GM21526 (cell line): ENCODE data around the gene DKK3.

Experiments used
- ATAC-seq: cut with Tn5 transposase; IDR thresholded peaks from one replicate; pipeline ENCODE4 v1.9.1; 2021; ENCODE audit warnings: moderate library complexity; ENCODE audit not compliant: unreplicated experiment, low FRiP score

Gene DKK3

DNA sequence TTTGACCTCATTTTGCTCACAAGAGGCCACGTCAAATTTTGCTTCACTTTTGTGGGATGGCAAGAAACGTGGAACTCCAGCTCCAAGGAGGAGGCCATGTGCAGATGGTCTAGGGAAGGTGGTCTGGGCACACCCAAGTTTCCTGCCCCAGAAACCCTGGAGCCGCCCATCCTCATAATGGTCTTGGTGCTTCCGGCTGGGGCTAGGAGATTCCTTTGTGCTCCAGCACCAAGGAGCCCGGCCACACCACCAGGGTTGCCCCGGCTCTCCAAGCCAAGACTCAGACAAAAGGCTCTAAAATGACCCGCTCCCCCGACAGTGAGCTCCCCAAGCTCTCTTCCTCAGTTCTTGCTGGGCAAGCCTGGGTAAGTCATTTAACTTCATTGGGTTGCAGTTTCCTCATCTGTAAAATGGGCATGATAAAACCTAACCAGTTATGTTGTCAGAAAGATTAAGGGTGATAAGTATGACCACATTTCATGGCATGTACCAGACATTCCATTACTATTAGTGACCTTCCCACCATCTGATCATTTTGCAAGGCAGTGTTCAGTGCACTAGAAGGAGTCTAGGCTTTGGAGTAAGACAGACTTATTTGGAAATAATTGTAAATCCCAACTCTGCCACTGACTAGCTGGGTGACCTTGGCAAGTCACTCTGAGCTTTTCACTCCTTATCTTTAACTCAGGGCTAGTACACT is 23.3 kb downstream of the DKK3 start:
- no peak for ATAC-seq

DNA sequence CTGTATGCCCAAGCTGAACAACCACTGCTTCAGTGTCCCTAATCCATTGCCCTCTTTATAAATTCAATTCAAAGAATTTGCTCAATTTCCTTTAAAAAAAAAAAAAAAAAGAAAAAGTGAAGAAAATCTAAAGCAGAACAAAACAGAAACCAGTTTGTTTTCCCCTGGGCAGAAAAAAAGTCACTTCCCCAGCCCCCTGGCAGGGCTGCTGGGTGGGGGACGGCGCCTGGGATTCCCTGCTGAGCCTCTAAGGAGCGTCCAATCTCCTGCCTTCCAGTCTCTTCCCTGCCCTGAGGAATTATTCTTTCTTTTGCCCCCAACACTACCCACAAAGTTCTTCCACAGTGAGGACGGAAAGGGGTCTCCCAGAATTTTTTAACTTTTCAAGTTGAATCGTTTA is 23.9 kb downstream of the DKK3 start:
- no peak for ATAC-seq

DNA sequence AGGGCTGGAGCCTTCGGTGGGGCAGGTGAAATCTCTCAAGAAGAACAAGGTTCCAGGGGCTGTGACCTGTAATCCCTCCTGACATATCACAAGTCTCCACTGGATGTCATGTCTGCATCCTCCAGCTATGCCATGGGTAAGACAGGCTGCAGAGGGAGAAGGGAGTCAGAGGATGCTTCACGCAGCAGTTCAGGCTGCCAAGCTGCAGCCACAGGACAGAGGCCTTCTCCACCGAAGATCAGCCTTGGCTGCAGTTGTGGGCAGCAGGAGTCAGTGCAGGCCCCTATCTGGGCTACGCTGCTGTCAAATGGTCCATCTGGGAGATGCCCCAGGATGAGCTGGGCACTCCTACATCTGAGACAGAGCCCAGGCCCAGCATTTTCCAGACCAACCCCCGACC is 25.0 kb downstream of the DKK3 start:
- ATAC-seq, result no peak

DNA sequence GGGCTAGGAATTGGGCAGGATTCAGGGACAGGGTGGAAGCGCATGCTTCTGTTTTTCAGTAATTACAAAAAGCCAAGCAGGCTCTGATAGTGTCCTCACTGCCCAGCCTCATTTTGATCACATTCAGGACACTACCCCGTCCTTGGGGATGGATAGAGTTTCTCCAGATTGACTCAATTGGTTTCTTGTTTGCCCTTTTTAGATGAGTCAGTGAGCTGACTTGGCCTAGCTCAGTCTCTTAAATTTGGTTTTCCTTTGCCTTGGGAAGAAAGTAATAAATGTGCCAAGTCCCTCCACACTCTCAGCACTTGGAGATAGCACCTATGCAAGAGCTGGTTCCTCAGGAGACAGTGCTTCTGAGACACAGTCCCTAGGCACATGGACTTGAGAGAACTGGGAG is 25.5 kb downstream of the DKK3 start:
- no peak for ATAC-seq

DNA sequence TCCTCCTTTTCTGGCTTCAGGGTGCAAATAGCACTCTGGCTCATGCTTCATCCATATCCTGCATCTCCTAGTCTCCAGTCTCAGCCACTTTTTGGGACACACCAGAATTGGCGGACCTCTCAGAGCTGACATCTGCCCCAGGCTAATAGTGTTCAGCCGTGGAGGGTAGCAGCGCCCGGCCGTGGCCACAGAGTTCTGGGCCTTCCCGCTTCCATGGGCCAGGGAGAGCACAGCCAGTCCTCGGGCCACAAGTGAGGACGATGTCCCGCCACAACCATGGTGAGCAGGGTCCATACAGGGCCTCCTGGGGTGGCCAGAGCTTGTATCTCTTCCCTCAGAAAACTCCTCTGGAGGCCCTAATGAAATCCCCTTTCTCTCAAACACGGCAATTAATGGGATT is 26.0 kb downstream of the DKK3 start:
- ATAC-seq, result no peak

DNA sequence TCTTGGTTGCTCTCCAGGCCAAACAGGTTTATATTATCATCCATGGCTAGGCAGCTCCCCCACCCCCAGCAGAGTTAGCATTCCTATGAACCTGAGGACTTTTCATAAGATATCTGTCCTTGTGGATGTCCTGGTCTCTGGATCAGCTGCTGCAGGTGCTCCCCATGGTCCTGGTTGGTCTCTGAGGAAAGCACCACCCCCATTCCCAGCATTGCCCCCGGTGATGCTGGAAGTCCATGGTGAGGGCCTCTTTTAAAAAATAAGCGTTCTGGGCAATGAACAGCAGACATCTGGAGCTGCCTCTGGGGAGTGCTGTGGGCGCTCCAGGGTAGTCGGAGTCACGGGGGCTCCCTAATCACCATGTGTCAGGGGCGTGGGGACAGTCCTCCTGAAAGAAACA is 26.6 kb downstream of the DKK3 start:
- no peak for ATAC-seq

DNA sequence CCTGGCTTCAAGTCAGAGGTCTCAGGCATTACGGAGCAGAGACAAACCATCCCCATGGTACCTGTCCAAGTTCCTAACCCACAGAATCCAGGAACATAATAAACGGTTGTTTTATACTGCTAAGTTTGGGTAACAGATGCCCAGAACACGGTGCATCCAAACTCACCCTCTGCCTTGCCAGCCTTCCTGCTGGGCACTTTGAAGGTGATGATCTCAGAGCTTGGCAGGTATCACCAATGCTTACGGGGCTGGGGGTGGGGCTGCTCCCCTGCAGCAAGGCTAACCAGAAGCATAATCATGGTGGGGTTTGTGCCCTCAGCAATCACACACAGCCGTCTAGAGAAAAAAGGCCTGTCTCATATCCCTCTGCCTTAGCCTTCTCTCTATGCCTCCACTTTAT is 27.1 kb downstream of the DKK3 start:
- ATAC-seq, result no peak

DNA sequence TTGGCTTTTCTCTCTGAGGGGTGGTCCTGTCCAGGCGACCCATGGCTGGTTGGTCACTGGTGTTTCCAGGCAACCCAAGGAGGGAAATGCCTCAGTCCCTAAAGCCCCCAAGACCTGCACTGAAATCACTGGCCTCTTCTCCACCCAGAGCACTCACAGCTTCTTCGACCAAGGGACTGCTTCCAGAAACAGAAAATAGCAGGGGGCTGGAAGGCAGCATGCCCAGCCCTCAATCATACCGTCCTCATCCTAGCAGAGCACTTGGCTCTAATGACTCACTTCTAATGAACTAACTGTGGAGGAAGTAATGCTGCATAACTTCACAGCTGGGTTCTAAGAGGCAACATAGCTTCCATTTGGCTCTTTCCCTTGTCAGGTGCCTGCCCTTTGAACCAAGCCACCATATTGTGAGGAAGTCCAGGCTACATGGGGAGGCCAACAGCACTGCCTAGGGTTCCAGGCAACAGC is 27.6 kb downstream of the DKK3 start:
- ATAC-seq, result no peak

DNA sequence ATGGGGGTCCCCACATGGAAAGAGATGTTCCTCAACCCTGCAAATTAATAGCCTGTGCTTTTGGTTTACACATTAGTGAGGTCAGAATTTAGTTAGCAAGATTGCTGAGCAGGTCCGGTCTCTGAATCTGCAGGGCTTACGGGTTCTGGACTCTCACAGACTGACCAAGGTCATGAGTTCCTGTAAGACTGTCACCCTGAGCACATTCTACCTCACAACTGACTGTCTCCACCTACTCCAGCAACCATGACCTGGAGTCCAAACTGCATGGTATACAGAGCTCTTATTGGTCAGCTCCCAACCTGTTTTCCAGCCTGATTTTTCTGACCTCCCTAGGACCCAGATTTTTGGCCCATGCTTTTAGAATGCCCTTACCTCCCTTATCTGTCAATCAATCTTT is 28.2 kb downstream of the DKK3 start:
- no peak for ATAC-seq

DNA sequence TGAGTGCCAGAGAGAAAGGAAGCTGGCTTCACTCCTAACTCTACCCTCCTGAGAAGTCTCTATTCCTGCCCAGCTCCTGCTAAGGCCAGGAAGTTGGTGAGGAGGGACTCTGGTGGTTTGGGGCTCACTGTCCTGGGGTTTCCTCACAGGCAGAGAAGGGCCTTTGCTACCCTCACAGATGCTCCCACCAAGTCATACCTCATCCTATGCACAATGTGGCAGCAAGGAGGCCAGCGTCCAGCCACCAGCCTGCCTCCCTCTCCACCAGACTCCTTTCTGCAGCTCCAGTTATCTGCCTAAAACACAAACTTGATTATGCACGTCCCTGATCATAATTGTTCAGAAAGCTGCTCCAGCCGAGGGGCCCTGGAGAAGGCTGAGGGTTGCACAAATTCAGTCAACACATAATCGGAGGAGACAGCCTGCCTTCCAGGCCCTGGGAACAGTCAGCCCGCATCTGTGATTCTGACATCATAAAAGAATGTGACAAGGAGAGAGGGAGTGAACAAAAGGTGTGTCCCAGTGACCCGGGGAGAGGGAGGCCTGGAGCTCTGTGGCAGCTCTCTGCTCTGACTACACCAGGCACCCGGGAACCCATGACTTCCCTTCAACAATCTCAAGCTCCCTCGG is 28.8 kb downstream of the DKK3 start:
- no peak for ATAC-seq

DNA sequence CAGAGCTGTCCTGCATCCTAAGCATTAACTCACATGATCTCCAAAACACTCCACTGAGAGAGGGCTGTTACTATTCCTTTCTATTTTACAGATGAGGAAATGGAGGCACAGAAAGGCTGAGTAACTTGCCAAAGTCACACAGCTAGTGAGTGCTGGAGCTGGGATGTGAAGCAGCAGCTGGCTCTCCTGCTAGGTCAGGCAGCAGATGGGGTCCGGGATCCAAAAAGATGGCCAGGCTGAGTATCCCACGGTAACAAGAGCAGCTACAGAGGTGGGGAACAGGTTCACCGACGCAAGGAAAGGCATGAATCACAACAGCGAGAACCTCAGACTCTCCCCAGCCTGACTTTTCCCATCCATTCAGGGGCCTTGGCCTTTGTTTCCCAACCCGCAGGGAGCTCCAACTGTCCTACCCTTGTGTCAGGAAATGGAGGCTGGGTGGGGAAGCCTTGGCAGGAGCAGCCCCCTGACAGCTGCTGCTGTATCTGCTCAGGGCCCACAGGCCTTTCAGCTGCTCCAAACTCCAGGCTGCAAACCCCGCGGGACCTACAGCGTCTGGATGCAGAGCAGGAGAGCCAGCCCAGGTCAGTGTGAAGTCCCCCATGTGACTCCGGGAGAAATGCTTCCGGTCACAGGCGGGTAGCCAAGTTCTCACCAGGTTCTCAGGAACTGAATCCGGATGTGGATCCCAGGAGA is 29.5 kb downstream of the DKK3 start:
- no peak for ATAC-seq

DNA sequence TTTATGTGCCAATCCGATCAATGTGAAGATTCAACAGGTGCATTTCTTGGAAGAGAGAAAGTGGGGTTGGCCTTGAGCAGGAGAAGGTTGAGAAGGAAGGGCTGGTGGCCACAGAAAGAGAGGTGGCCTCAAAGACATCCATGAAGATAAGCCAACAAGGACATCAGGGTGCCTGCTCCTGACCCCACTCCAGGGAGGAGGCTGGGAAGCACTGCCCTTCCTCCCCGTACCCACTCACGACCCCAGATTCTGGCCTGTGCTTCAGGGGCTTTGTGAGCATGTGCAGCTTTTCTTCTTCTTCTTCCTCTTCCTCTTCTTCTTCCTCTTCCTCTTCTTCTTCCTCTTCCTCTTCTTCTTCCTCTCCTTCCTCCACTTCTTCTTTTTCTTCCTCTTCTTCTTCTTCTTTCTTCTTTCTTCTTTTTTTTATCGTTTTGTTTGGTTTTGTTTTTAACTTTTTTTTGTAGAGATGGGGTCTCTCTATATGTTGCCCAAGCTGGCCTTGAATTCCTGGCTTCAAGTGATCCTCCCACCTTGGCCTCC is 30.3 kb downstream of the DKK3 start:
- ATAC-seq, result no peak

DNA sequence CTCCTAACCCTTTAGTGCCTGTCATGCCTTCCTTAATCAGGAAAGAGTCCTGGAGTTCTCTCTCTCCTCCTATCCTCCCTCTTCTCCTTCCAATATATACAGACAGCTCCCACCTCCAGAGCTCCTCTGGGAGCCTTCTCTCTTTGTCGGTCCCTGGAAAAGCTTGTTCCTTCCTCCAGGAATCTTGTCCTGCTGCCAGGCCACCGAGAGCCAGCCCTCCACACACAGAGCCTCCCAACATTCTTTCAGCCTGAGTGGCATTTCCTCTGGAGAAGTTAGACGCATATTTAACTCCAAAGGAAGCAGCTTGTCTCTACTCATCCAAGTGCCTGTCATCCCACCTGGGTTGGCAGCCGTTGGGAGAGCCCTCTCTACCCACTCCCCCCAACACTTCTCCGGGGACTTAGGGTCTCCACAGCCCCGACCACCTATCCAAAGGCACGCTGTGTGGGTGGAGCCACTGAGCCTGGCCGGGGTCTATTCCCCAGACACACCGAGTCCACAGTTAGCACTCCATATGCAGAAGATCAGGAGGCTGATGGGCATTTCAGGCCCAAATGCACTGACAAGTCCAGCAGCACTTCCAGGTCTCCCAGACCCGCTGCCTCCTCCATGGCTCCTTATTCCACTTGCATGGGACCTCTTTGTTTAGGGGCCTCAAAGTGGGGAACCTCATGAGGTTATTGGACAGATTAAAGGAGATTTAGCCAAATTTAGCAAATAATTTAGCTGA is 31.1 kb downstream of the DKK3 start:
- ATAC-seq, result no peak

DNA sequence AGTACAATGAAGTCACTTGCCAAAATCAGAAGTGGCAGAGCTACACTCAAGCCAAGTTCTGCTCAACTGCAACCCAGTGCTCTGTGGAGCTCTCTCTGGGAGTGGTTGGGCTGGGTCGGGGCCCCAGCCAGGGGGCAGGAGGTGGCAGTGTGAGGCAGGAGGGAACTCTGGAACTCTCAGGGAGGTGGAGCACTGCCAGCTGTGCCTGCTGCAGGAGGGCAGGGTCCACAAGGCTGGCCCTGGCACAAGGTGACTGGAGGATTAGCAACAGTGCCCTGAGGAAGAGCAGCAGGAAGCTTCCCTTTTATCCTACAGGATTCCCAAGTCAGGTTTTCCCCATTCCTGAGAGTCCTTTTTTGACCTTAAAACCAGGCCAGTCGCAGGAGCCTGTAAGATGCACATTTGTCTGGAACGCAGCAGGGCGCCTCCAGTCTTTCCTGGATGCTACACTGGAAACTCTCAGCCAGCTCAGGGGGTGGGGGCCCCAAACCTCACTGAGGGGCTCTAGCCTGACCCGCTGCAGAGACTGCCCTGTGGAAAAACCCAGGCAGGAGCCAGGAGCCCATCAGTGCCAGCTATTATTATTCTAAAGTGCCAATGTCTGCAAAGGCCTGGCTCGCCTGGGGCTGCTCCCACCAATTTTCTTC is 31.8 kb downstream of the DKK3 start:
- ATAC-seq, result no peak

DNA sequence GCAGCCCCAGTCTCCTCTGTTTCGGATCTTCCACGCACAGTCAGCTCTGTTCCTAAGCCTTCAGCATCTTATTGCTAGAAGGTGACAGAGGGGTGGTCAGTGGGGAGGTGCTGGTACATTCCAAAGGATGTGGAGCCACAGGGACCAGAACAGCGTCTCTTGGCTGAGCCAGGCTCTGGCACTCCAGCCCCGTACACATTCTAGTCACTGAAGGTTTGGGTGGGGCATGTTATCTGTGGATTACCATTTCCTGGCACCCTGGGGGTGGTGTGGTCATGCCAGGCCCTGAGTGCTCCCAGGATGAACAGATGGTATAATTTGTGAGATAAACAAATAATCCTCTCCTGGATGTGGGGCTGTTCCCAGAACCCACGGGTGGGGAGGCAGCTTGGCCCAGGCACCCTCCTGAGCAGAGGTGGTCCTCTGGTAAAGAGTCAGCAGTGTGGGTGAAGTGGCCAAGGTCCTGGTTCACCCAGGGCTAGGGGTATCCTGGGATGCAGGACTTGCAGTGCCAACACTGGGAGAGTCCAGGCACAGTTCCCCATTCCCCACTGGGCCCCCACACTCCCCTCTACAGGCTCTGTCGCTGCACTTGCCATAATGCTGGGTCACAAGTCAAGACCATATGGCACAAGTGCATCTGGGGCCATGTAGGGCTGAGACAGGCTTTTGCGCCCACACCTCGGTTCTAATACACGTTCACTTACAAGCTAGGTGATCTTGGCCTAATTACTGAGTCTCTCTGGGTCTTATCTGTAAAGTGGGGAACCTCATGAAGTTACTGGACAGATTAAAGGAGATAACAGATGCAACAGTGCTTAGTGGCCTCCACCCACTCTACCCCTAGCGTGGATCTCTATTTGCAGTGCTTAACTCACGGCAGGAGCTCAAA is 33.0 kb downstream of the DKK3 start:
- no peak for ATAC-seq

DNA sequence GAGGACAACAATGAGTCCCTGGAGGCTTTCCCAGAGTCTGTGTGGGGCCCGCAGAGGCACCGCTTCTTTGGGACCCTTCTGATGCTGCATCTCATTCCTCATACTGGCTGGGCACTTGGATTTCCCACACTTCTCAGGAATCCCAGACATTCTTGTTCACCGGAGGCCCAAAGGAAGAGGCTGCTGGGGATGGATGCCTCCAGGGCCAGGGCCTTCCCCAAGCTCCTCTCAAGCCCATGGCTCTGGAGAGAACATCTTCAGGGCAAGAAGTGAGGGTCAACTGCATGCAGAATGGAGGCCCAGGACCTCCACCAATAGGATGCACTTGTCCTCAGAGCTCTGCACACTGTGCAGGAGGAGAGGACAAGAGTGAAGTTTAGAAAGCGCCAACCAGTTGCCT is 34.6 kb downstream of the DKK3 start:
- ATAC-seq, result no peak

DNA sequence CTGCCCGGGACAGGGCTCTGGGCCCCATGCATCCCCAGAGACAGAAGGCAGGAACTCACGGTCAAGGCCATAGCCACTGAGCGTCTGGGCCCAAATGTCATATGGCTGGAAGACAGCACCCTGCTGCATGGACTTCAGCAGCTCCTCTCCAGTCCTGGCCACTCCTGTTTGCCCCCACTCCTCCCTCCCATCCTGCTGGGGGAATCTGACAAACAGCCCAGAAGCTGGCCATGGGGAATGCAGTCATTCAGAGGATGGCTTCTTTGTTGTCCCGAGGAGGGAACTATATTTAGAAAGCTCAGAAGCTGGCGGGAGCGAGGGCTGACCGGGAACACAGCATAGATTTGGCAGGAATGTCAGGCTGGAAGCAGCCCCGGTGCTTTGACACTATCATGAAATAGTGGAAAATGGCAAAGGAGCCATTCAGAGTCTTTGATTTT is 35.0 kb downstream of the DKK3 start:
- no peak for ATAC-seq

DNA sequence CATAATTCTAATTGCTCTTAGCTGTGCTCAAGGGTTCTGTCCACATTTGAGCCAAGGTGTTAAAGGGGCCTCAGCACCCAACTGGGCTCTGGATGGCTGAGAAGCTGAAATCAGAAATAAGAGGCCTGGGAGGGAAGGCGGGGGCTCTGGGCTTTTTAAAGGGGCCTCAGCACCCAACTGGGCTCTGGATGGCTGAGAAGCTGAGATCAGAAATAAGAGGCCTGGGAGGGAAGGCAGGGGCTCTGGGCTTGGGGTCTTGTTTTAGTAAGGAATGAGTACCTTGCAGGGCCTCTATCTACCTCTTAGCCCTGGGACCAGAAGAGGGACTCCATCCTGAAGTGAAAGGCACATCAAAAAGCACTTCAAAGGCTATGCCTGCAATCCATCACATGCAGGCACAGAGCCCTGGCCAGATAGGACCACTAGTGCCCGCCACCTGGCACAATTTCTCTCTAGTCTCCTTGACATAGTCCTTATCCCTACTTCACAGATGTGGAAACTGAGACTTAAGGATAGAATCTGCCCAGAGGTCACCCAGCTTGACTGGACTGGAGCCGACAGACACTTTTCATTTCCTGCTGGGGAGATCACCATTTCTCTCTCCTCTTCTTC is 35.6 kb downstream of the DKK3 start:
- no peak for ATAC-seq
